H1 (cell line): ENCODE measurements around the gene NME4. TPM values are rescaled to one million over a fixed set of nuclear protein-coding genes. Genes with fewer than 3 reads are reported as not detected.
A peak's percentile ranks its signal among the peaks of the same experiment; 100 is the strongest.

Experiments
- CTCF ChIA-PET: fragments of 300-600 bp; sonication (Branson Sonifier 250); formaldehyde crosslinking; loops from one replicate; lab custom pipeline; 2021; ENCODE audit not compliant: partially characterized antibody; lab: Charles Lee
- POLR2A ChIA-PET: fragments of 300-600 bp; sonication (Branson Sonifier 250); formaldehyde crosslinking; loops from one replicate; lab custom pipeline; 2021; ENCODE audit warnings: inconsistent platforms; ENCODE audit not compliant: partially characterized antibody; lab: Charles Lee
- DNase-seq, 2 experiments: peaks; one replicate each; pipeline versions ENCODE4 v3.0.0 to v3.0.0-alpha.2; 2010 to 2022; ENCODE audit warnings: low spot score in 2 of 2, low read depth in 1 of 2, mixed read lengths in 1 of 2
- FAIRE-seq: peaks from 2 replicates; lab custom pipeline; 2011; peaks lifted over from hg19 to GRCh38; lab: Jason Lieb, UNC
- H2AFZ ChIP-seq: 2 replicates; pipeline ENCODE4 v1.8.1; 2012; ENCODE audit warnings: low read length, inconsistent platforms
- H2AK5ac ChIP-seq: 2 replicates; pipeline ENCODE4 v1.6.1; 2013; ENCODE audit warnings: low read depth, low read length
- H2BK120ac ChIP-seq: replicated peaks from 2 replicates; pipeline ENCODE3; 2013; ENCODE audit warnings: low read depth, low read length, inconsistent platforms
- H2BK12ac ChIP-seq: 2 replicates; pipeline ENCODE4 v1.6.1; 2013; ENCODE audit warnings: low read depth, low read length
- H2BK15ac ChIP-seq: 2 replicates; pipeline ENCODE4 v1.6.1; 2013; ENCODE audit warnings: low read length
- H2BK20ac ChIP-seq: 2 replicates; pipeline ENCODE4 v1.6.1; 2013; ENCODE audit warnings: low read length
- H2BK5ac ChIP-seq: 2 replicates; pipeline ENCODE4 v1.6.1; 2013; ENCODE audit warnings: low read depth, low read length
- H3K14ac ChIP-seq: 2 replicates; pipeline ENCODE4 v1.6.1; 2013; ENCODE audit warnings: inconsistent platforms; ENCODE audit not compliant: insufficient read length
- H3K18ac ChIP-seq: 2 replicates; pipeline ENCODE4 v1.6.1; 2013; ENCODE audit warnings: low read length; ENCODE audit errors: extremely low read depth
- H3K23ac ChIP-seq: 2 replicates; pipeline ENCODE4 v1.6.1; 2013; ENCODE audit warnings: inconsistent platforms; ENCODE audit not compliant: insufficient read length
- H3K23me2 ChIP-seq: 2 replicates; pipeline ENCODE4 v1.6.1; 2013; ENCODE audit warnings: low read depth, low read length
- H3K27ac ChIP-seq: 2 replicates; pipeline ENCODE4 v1.6.1; 2011; ENCODE audit warnings: low read depth, low read length, inconsistent platforms
- H3K27me3 ChIP-seq, 4 experiments: replicated peaks in 1 of 4; 1 replicate in 1 of 4; 2 replicates in 3 of 4; pipeline versions ENCODE4 v1.6.1 to v1.8.1; 2011 to 2013; ENCODE audit warnings: low read length in 3 of 4, mild to moderate bottlenecking in 3 of 4, inconsistent platforms in 2 of 4, mixed read lengths in 2 of 4, moderate library complexity in 1 of 4; ENCODE audit not compliant: control insufficient read depth in 3 of 4, insufficient read depth in 3 of 4; ENCODE audit errors: extremely low read depth in 1 of 4
- H3K36me3 ChIP-seq, 4 experiments: 2 replicates each; pipeline versions ENCODE4 v1.6.1 to v1.8.1; 2011 to 2013; ENCODE audit warnings: mild to moderate bottlenecking in 4 of 4, low read length in 3 of 4, moderate library complexity in 2 of 4, control low read depth in 1 of 4, inconsistent platforms in 1 of 4; ENCODE audit not compliant: insufficient read depth in 4 of 4, control insufficient read depth in 2 of 4
- H3K4ac ChIP-seq: replicated peaks from 2 replicates; pipeline ENCODE3; 2013; ENCODE audit warnings: low read length, low read depth, mixed read lengths, inconsistent platforms; ENCODE audit not compliant: insufficient read length
- H3K4me1 ChIP-seq, 4 experiments: replicated peaks in 1 of 4; 1 replicate in 1 of 4; 2 replicates in 3 of 4; pipeline versions ENCODE4 v1.6.1 to v1.8.1; 2011 to 2013; ENCODE audit warnings: low read length in 3 of 4, inconsistent platforms in 2 of 4, mixed read lengths in 1 of 4; ENCODE audit not compliant: insufficient read depth in 4 of 4, control insufficient read depth in 3 of 4
- H3K4me2 ChIP-seq, 2 experiments: 2 replicates each; pipeline versions ENCODE4 v1.6.1 to v1.8.1; 2011 to 2013; ENCODE audit warnings: low read depth in 2 of 2, low read length in 2 of 2, control low read depth in 1 of 2, inconsistent platforms in 1 of 2, mild to moderate bottlenecking in 1 of 2; ENCODE audit not compliant: insufficient read depth in 1 of 2
- H3K4me3 ChIP-seq, 4 experiments: fragments of 200-600, 300-600 bp in 1 of 4; sonication (generic), shearing (Covaris generic), sonication (Bioruptor Twin) in 1 of 4; 2 replicates each; pipeline versions ENCODE4 v1.5.1 to v1.8.1; 2011 to 2016; ENCODE audit warnings: low read length in 4 of 4, low read depth in 3 of 4, control low read depth in 2 of 4, inconsistent platforms in 2 of 4, mild to moderate bottlenecking in 2 of 4, mixed read lengths in 1 of 4, moderate library complexity in 1 of 4; ENCODE audit not compliant: insufficient read depth in 2 of 4; ENCODE audit errors: extremely low read depth in 1 of 4
- H3K56ac ChIP-seq: replicated peaks from 2 replicates; pipeline ENCODE3; 2013; ENCODE audit warnings: low read depth, mild to moderate bottlenecking, mixed read lengths, low read length, inconsistent platforms; ENCODE audit not compliant: insufficient read length
- H3K79me1 ChIP-seq: 2 replicates; pipeline ENCODE4 v1.6.1; 2013; ENCODE audit warnings: low read depth, low read length, control low read depth
- H3K79me2 ChIP-seq, 2 experiments: 2 replicates each; pipeline versions ENCODE4 v1.6.1 to v1.8.1; 2012 to 2013; ENCODE audit warnings: low read length in 2 of 2, mild to moderate bottlenecking in 2 of 2, inconsistent platforms in 1 of 2; ENCODE audit not compliant: insufficient read depth in 2 of 2, control insufficient read depth in 1 of 2
- H3K9ac ChIP-seq, 4 experiments: replicated peaks in 1 of 4; 1 replicate in 1 of 4; 2 replicates in 3 of 4; pipeline versions ENCODE4 v1.6.1 to v1.8.1; 2011 to 2013; ENCODE audit warnings: low read depth in 3 of 4, low read length in 3 of 4, control low read depth in 2 of 4, mild to moderate bottlenecking in 2 of 4, moderate library complexity in 2 of 4, inconsistent platforms in 1 of 4; ENCODE audit errors: extremely low read depth in 1 of 4
- H3K9me3 ChIP-seq, 2 experiments: 2 replicates each; pipeline versions ENCODE4 v1.6.1 to v1.8.1; 2012 to 2013; ENCODE audit warnings: mild to moderate bottlenecking in 2 of 2, moderate library complexity in 2 of 2, control low read depth in 1 of 2, inconsistent platforms in 1 of 2, low read depth in 1 of 2, low read length in 1 of 2, mixed read lengths in 1 of 2; ENCODE audit not compliant: insufficient read depth in 2 of 2
- H4K20me1 ChIP-seq, 2 experiments: replicated peaks in 1 of 2; 2 replicates each; pipeline versions ENCODE3 to v1.8.1; 2011 to 2013; ENCODE audit warnings: inconsistent platforms in 2 of 2, low read length in 2 of 2, mild to moderate bottlenecking in 1 of 2; ENCODE audit not compliant: insufficient read depth in 2 of 2, control insufficient read depth in 1 of 2
- H4K5ac ChIP-seq: 2 replicates; pipeline ENCODE4 v1.6.1; 2013; ENCODE audit warnings: low read length, low read depth, mixed read lengths, inconsistent platforms; ENCODE audit not compliant: insufficient read length
- H4K8ac ChIP-seq: 2 replicates; pipeline ENCODE4 v1.8.0; 2013; ENCODE audit warnings: mild to moderate bottlenecking, moderate library complexity, low read length, inconsistent platforms; ENCODE audit not compliant: insufficient read depth; ENCODE audit errors: extremely low read depth
- H4K91ac ChIP-seq: replicated peaks from 2 replicates; pipeline ENCODE3; 2013; ENCODE audit warnings: low read length, mixed read lengths, inconsistent platforms; ENCODE audit not compliant: insufficient read length
- CHD1 ChIP-seq: IDR thresholded peaks from 2 replicates; pipeline ENCODE4 v1.6.1; 2012; ENCODE audit warnings: low read depth, low read length, improper control_type of control experiment
- CHD2 ChIP-seq: IDR thresholded peaks from 2 replicates; pipeline ENCODE4 v1.6.1; 2012; ENCODE audit warnings: low read length, improper control_type of control experiment
- GTF2F1 ChIP-seq: IDR thresholded peaks from 2 replicates; pipeline ENCODE4 v1.6.1; 2012; ENCODE audit warnings: low read depth, low read length, improper control_type of control experiment, borderline replicate concordance
- HDAC2 ChIP-seq, 2 experiments: fragments of 300-600 bp in 1 of 2; sonication (generic) in 1 of 2; IDR thresholded peaks; 2 replicates each; pipeline ENCODE4 v1.6.1; 2011 to 2012; ENCODE audit warnings: low read depth in 2 of 2, low read length in 2 of 2, mild to moderate bottlenecking in 2 of 2, moderate library complexity in 2 of 2, borderline replicate concordance in 1 of 2, inconsistent platforms in 1 of 2
- WGBS, 2 experiments: shearing (Covaris generic) in 1 of 2; methylation state at CpG; one replicate each; pipeline versions ENCODE4 v1.1.6 to v1.1.7; 2013 to 2015; ENCODE audit warnings: low lambda C conversion rate in 2 of 2, mixed read lengths in 2 of 2, inconsistent platforms in 1 of 2, low coverage in 1 of 2, missing lambda C conversion rate in 1 of 2; ENCODE audit not compliant: insufficient replicate concordance in 2 of 2, insufficient coverage in 1 of 2, insufficient read length in 1 of 2; ENCODE audit errors: extremely low coverage in 1 of 2, missing lambda C conversion rate in 1 of 2; 5-methylcytosine and 5-hydroxymethylcytosine counted together
- polyA plus RNA-seq, 7 experiments: library from polyadenylated mRNA; depleted of rRNA in 3 of 7; stranded (reverse) in 5 of 7; unstranded in 2 of 7; fragments of >200 nt in 5 of 7; fragments of 200-250 nt in 2 of 7; gene quantifications; 1 replicate in 5 of 7; 2 replicates in 1 of 7; 4 replicates in 1 of 7; pipeline versions ENCODE4 v1.2.1 to v1.2.3, GENCODE V29; 2011 to 2013; ENCODE audit warnings: missing spikeins in 2 of 7, mixed read lengths in 2 of 7
- total RNA-seq: library from RNA; stranded (reverse); fragmentation: NEBNext Ultra II Directional; extraction: Animal tissue kit (Norgen Biotek cat#: 25700); gene quantifications from 2 replicates; pipeline ENCODE4 v1.2.1, GENCODE V29; 2021

Gene NME4
- total and polyA plus RNA-seq, 2 of the 8 experiments (the other 6 are each of a cell fraction or from before 2014, with no cell fraction given) = 408 to 863 TPM

DNA sequence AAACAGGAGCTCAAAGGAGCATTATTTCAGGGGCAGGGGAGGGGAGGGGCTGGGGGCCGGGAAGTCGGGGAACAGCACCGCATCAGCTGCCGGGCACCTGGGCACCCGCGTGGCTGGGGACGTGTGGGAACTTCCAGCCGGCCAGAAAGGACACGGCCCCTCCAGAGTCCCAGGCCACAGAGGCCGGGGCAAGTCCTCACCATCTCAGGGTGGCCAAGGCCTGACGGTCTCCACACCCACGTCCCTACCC, 16.3 kb upstream of the NME4 start:
- Histone ChIP-seq H3K4me2 (peak overlapping the region; percentile 68 to 93), H3K27me3 (peaks cover 0 to 3% (median under 1%) of the 10 kb centered on the region in 4 experiments; a peak in 2 of 7 replicates), H4K8ac (no peak overlapping the region), H3K9me3 (no peaks in the 10 kb centered on the region), H3K79me1 (peaks cover 4% of the 10 kb centered on the region; the same call in 1 of the 2 replicates), H4K91ac (no peak overlapping the region), H3K4ac (no peak overlapping the region), H3K23ac (no peak overlapping the region), H2BK120ac (no peak overlapping the region), H3K56ac (no peak overlapping the region), H3K4me3 (peak overlapping the region; percentile 59 to 94 (median 82)), H2BK20ac (no peak overlapping the region), H3K14ac (no peak overlapping the region), H3K9ac (peak overlapping the region in 3 of 4 experiments; percentile 42 to 55 (median 50); a peak in 3 of 7 replicates), H3K23me2 (peaks cover 13% of the 10 kb centered on the region), H2BK15ac (peak overlapping the region; percentile 99; the same call in 1 of the 2 replicates), H2AK5ac (no peak overlapping the region), H2BK12ac (peak overlapping the region; percentile 84; the same call in 1 of the 2 replicates), H3K79me2 (peaks cover 0 to 24% of the 10 kb centered on the region in 2 experiments; a peak in 2 of 4 replicates), H2BK5ac (peak overlapping the region; percentile 87; the same call in 1 of the 2 replicates), H3K4me1 (peaks cover 8 to 28% (median 19%) of the 10 kb centered on the region in 4 experiments), H2AFZ (no peak overlapping the region), H3K36me3 (peaks cover 0 to 21% (median 7%) of the 10 kb centered on the region in 4 experiments; a peak in 7 of 8 replicates), H4K20me1 (peaks cover 11 to 24% of the 10 kb centered on the region in 2 experiments), H4K5ac (peak overlapping the region; percentile 28), H3K27ac (peak overlapping the region; percentile 37; the same call in 1 of the 2 replicates), H3K18ac (peak overlapping the region; percentile 48; the same call in 1 of the 2 replicates)
- DNase-seq (no peak), FAIRE-seq (no peak)
- POLR2A ChIA-PET = interaction anchor here (0.8 to 3.0 kb wide), 6 partner anchors 10 to 327 kb away, joined by 3 to 22 read pairs (median 4); partner anchors contain the start of genes DECR2, MRPL28, POLR3K and SNRNP25
- WGBS, 2 experiments = 7% methylated on average over 6 of the region's 12 CpGs; no CpG with 5 or more reads in 1 of the 2 experiments
- no peak for TF ChIP-seq CHD1
- no peak for TF ChIP-seq GTF2F1
- TF ChIP-seq HDAC2 (IDR thresholded peaks at IDR 0.05; ENCODE audit: borderline replicate concordance in 1 of 2, low read depth in 2 of 2, low read length in 2 of 2) = no peak
- no peak for TF ChIP-seq CHD2
- CTCF ChIA-PET = no interaction called here
